GM19099 (cell line): Measurements from ENCODE around the gene FBXO21.

Source experiments
- POLR2A ChIP-seq: IDR thresholded peaks from 3 replicates; pipeline ENCODE4 v1.6.1; 2011; ENCODE audit warnings: low read depth; ENCODE audit not compliant: insufficient read length; ENCODE audit errors: extremely low read depth

Gene FBXO21

DNA sequence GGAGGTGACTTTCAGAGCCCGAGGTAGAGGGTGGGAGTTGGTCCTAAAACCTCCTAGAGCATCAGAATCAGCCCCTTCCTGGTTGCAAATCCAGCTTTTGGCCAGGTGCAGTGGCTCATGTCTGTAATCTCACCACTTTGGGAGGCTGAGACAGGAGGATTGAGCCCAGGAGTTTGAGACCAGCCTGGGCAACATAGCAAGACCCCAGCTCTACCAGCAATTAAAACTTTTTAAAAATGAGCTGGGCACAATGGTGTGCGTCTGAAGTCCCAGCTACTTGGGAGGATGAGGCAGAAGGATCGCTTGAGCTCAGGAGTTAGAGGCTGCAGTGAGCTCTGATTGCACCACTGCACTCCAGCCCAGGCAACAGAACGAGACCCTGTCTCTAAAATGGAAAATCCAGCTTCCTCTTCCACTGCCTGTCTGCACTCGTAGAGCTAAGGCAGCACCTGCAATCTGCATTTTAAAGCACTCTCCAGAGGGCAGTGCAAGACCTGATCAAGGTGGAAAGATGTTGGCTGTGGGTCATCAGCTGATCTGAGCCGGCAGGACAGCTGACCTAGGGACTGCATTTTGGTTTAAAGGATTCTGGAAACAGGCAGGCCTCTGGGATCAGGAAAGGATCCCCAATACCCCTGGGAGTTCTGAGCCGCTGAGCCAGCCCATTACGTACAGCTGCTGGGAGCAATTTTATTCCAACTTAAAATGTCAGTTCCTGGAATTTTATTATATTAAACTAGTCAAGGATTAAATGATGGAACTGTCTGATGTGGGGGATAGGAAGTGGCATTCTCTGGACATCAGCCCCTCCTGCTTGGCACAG is 89.2 kb downstream of the FBXO21 start:
- TF ChIP-seq POLR2A: no peak

DNA sequence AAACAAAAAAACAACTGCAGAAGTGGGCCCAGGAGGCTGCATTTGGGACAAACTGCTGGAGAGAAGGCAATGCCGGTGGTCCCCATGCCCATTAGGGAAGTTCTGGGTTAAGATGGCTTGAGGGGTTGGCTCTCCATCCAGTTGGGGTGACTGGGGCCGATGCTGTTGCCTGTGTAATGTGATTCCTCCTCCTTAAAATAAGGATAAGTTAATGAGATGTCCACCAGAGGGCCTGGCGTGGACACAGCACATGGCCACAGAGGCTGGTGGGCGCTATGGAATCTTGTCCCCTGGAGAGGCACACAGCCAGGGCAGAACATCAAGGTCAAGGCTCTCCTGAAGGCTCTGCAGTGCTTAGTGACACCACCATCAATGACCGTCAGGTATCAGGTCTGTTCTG is 90.0 kb downstream of the FBXO21 start:
- no peak for TF ChIP-seq POLR2A

DNA sequence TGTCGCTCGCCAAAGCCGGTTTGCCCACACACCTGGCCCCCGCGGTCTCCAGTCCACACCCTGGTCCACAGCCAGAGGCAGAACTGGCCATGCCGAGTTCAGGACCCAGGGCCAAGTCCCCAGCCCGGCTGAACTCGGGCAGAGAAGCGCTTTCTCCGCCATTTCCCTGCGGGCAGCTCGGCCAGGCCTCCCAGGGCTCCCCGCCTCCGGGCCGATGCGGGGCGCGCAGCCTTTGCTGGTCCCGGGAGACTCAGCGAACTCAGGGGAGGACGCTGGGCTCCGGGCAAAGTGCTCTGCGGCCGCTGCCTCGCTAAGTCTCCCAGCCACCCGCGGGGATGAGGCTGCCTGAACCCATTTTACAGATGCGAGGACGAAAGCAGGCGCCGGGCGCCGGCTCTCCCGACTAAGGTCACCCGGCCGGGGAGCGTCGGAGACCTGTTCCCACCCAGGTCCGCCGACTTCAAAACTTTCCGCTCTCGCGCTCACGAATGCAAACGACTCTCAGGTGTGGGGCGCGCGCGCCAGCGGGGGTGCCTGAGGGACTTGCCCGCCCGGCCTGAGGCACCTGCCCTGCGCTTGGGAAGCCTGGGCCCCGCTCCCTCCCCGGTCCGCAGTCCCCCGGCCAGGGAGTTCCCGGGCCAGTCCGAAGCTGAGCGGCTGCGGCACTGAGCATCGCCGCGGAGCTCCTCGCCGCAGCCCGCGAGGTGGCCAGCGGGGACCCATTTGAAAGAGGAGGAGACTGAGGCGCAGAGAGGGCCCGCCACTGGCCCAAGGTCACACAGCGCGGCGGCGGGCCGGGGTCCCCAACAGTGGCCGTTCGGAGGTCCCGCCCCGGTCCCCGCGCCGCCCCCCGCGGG is 91.7 kb downstream of the FBXO21 start:
- no peak for TF ChIP-seq POLR2A

DNA sequence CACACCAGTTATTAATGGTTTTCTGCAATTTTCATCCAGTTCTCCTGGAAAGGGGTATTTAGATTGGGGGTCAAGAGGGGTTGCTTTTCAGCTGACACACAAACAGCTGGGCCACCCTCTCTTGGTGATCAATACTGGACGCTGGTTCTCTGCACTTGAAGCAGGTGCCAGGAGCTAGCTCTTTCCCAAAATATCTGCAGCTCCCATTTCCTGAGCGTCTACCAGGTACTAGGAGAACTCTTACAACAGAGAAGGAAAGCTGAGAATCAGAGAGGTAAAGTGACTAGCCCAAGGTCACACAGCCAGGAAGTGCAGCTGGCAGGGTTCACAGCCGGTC is 92.3 kb downstream of the FBXO21 start:
- no peak for TF ChIP-seq POLR2A

DNA sequence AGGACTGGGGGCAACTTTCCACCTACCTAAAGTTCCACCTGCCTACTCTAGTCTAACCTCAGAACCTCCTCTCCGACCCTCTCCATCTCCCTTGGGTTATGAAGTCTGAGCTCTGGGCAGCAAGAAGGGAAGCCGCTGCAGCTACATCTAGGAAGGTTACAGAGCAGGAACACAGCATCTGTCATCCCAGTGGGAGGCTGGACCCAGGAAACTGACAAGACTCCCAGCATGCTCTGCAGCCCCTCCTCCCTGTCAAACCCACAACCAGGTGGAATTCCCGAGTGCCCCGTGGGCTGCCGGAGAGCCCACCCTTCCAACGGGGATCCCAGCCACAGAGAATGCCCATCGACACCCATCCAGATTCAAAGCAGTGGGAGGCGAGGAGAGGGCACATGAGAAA is 93.1 kb downstream of the FBXO21 start:
- TF ChIP-seq POLR2A: no peak

DNA sequence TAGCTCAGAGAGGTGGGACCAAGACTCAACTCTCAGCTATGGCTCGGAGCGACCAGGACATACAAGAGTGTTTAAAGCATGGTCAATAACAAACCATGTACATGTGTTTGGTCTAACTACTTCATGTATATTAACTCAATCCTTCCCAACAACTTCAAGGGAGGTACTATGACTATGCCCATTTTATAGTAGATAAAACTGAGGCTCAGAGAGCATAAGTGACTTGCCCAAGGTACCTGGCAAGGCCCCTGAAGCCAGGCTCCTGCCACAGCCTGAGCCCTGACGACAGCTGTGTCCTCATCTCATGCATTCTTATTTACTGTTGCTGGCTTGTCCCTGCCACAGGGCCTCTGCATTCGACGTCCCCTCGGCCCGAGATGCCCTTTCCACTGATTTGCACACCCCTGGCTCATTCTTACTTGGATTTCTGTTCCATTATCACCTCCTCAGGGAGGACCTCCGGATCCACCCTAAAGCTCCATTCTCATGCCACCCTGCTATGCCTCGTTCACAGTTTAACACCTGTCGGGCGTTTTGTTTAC is 93.7 kb downstream of the FBXO21 start:
- TF ChIP-seq POLR2A: no peak

DNA sequence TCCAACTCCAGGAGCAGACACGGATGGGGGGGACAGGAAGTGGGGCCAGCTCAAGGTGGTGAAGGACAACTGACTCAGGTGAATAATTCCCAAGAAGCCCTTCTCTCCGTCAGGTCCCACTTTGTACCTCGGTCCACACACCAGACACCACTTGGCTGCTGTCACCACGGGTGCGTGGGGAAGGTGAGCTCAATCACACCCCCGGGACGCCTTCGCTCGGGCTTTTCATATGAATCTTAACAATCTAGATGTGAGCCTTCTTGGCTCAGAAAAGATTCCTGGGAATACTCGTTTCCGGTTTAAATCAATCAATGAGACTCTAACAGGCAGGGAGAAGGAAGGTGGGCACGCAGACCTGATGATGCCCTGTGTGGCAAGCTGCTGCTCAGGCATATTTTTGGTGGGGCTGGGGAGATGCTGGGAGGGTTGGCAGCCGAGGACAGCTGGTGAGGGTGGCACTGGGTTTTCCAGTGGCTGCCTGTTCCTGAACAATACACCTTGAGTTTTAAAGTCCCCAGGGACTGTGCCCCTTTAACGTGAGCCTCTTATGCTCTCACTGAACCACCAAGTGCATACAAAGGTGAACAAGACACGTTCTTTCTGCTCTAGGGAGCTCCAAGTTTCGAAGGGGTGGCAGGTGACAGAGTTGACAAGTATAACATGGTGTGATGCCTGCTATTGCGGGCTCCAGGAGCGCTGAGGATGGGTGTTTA is 96.2 kb downstream of the FBXO21 start:
- TF ChIP-seq POLR2A: no peak

DNA sequence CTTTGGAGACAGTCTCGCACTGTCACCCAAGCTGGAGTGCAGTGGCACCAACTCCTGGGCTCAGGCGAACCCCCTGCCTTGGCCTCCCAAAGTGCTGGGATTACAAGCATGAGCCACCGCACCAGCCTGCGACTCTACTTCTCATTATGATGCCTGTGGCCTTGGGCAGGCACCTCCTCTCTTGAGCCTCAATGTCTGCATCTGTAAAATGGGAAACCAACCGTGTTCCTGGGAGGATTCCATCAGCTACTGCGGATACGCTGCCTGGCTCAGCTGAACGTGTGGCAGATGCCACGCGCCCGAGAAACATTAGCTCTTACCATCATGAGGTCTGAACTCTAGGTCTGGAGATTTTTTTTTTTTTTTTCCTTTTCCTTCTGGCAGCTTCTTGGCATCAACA is 96.8 kb downstream of the FBXO21 start:
- no peak for TF ChIP-seq POLR2A

DNA sequence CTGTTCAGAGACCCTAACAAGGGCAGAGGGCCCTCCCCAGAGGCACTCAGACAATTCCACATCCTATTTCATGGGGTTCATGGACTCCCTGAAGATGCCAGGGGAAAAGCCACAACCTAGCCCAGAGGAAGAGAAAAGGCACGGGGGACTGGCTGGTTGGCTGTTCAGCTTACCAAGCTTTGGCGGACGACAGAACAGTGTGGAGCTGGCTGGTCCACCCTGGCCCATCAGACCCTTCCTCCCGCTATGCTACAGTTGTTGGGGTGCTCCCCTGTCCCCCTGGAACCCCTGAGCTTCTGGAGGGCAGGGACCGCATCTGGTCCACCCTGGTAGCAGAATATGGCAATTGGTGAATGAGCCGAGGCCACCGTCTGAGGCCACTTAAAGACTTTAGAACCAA is 97.4 kb downstream of the FBXO21 start:
- TF ChIP-seq POLR2A: no peak

DNA sequence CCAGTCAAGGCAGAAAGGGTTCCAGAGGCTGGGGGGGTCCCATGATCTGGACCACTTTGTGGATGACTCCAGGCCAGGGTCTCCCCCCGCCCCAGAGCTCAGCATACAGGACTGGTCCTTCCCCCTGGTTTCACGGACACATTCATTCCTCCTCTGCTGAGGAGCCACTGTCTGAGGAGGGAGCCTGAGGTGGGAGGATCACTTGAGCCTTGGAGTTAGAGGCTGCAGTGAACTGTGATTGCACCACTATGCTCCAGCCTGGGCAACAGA is 97.8 kb downstream of the FBXO21 start:
- TF ChIP-seq POLR2A: no peak
